BJ (cell line): ENCODE data around the gene RGL3. TPM values are rescaled to one million over a fixed set of nuclear protein-coding genes. Genes with fewer than 3 reads are reported as not detected.
"Not testable (repeated sequence)": the region's sequence is repeated elsewhere in the genome, so short reads cannot be mapped to it uniquely, and the experiment has no call there.

Experiments
- CTCF ChIA-PET: fragments of 350-600 bp; formaldehyde crosslinking; extraction: SDS; loops from one replicate; lab custom pipeline; 2021; ENCODE audit warnings: antibody characterized with exemption, inconsistent platforms; lab: Yijun Ruan, JAX
- POLR2A ChIA-PET: fragments of 300-600 bp; sonication (Branson Sonifier 250); formaldehyde crosslinking; extraction: SDS; loops from one replicate; lab custom pipeline; 2021; ENCODE audit warnings: antibody characterized with exemption; lab: Charles Lee
- DNase-seq: peaks from one replicate; pipeline ENCODE4 v3.0.0-alpha.2; 2011; ENCODE audit warnings: low read depth
- H3K27me3 ChIP-seq: 2 replicates; pipeline ENCODE4 v1.6.0; 2011; ENCODE audit warnings: low read length; ENCODE audit not compliant: control insufficient read depth, insufficient read depth
- H3K36me3 ChIP-seq: 2 replicates; pipeline ENCODE4 v1.5.1; 2011; ENCODE audit warnings: low read length; ENCODE audit not compliant: control insufficient read depth, insufficient read depth
- H3K4me3 ChIP-seq: 2 replicates; pipeline ENCODE4 v1.5.1; 2011; ENCODE audit warnings: low read depth, mild to moderate bottlenecking, control low read depth, low read length
- polyA plus RNA-seq: library from polyadenylated mRNA; depleted of rRNA; stranded (reverse); fragments of >200 nt; gene quantifications from 2 replicates; pipeline ENCODE4 v1.2.3, GENCODE V29; 2011
- TF ChIP-seq, protein P1 (sequence below): IDR thresholded peaks from 2 replicates; pipeline ENCODE4 v1.5.1; 2011; ENCODE audit warnings: low read depth, mild to moderate bottlenecking, control low read depth, inconsistent platforms, low read length, moderate library complexity; ENCODE audit not compliant: insufficient read depth

The RGL3 gene
- polyA plus RNA-seq, 1 experiment, result 2.3 TPM

DNA sequence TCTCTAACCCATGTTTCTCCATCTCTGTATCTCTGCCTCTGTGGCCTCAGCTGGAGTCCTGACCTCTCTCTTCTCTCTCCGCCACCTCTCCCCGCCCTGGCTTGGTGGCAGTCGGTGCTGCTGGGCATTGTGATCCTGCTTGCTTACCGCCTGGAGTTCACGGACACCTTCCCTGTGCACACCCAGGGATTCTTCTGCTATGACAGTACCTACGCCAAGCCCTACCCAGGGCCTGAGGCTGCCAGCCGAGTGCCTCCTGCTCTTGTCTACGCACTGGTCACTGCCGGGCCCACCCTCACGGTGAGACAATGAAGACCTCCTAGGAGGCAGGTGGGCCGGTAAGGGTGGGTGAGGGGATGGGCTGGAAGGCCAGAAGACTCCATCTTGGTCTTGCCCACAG lies 59.7 kb downstream of the RGL3 start:
- Histone ChIP-seq H3K36me3 (peaks cover 24% of the 10 kb centered on the region), H3K4me3 (no peak overlapping the region), H3K27me3 (no peaks in the 10 kb centered on the region)
- POLR2A ChIA-PET, result no interaction called here
- CTCF ChIA-PET, result no interaction called here
- TF ChIP-seq, protein P1, sequence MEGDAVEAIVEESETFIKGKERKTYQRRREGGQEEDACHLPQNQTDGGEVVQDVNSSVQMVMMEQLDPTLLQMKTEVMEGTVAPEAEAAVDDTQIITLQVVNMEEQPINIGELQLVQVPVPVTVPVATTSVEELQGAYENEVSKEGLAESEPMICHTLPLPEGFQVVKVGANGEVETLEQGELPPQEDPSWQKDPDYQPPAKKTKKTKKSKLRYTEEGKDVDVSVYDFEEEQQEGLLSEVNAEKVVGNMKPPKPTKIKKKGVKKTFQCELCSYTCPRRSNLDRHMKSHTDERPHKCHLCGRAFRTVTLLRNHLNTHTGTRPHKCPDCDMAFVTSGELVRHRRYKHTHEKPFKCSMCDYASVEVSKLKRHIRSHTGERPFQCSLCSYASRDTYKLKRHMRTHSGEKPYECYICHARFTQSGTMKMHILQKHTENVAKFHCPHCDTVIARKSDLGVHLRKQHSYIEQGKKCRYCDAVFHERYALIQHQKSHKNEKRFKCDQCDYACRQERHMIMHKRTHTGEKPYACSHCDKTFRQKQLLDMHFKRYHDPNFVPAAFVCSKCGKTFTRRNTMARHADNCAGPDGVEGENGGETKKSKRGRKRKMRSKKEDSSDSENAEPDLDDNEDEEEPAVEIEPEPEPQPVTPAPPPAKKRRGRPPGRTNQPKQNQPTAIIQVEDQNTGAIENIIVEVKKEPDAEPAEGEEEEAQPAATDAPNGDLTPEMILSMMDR, result no peak
- DNase-seq, result no peak

DNA sequence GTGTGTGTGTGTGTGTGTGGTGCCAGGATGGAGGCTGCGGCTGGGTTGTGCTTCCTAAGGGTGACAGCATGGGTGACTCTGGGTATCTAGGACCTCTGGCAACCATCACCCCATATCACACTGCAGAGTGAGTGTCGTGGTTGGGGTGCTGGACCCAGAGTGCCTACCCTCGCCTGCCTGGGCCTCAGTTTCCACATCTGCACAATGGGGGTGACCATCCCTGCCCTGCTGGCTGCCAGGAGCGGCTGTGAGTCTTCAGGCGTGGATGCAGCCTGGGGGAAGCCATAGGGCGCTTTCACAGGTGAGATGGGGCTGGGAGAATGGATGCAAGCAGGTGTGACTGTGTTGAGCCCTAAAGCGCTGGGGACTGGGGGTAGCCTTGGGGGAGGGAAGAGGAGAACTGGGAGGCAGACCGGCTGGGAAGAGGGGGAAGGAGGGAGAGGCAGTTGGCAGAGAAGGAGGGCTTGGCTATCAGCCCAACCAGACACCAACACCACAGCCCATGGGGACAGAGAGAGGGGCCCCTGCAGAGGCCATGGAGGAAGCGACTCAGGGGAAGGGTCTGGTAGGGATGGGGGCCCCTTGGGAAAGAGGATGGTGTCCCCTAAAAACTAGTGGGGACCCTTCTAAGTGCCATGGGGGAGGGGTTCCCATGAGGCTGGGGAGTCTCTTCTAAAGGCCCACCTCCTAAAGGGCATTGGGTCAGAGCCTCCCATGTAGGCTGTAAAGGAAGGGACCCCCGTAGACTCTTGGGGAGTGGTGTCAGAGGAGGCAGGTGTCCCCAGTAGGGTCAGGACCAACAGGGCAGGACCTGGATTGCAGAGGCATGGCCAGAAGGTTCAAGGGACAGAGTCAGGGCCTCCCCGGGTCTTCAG lies 62.2 kb downstream of the RGL3 start:
- POLR2A ChIA-PET, result no interaction called here
- no peaks in the 10 kb centered on the region for H3K27me3 ChIP-seq
- no peak for DNase-seq
- no peak overlapping the region for H3K4me3 ChIP-seq
- peaks cover 11% of the 10 kb centered on the region for H3K36me3 ChIP-seq
- TF ChIP-seq, protein P1, result no peak
- CTCF ChIA-PET, result no interaction called here

DNA sequence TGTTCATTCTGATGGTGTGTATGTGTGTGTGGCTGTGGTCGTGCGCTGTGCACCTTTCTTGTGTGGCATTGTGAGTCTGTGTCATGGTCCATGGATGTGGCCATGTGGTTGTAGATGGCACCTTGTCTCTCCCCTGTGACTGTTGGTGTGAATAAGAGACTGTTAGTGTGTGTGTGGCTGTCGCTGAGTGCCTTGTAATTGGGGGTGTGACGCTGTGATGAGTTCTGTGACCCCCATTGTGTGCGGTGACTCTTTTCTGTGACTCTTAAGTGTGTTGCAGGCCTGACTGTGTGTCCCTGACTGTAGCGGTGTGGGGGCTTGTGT lies 63.1 kb downstream of the RGL3 start:
- POLR2A ChIA-PET, result no interaction called here

DNA sequence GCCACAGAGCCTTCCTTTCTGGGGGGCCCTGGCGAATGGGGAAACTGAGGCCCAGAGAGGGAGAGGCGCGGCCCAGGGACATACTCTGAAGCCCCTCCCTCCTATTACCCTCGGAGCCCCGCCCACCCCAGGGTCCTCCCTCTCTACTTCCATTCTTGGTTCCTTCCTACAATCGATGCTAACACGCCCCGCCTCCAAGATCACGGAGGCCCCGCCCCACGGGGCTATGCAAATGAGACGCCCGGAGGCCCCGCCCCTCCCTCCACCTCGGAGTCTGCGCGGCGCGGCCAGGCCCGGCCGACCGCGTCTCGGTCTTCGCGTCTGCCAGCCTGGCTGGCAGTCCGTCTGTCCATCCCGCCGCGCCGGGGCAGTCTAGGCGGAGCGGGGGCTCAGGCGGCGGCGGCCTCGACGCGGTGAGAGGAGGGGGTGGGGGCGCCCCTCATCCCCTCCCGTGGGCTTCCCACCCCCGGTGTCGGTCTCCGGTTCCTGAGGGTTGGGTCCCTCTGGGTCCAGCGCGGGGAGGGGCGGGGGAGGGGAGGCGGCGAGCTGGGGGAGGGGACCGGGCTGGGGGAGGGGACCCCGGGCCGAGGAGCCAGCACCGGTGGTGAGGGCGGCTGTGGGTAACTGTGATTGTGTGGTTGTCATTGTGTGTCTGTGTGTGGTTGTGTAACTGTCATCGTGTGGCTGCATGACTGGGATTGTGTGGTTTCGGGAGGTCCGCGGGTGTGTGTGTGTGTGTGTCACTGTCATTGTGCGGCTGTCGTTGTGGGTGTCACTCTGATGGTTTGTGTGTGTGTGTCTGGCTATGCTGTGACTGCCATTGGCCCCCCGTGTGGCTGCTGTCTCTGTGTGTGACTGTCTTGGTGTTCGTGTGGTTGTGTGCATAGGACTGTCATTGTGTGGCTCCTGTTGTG lies 63.7 kb downstream of the RGL3 start, which contains the start of gene PLPPR2:
PLPPR2 (plus strand) TSS at position 273 of the 914 bp plus-strand sequence. CDS start 2,242 bp downstream, outside the sequence.
- POLR2A ChIA-PET, result no interaction called here
- CTCF ChIA-PET, result no interaction called here
- DNase-seq, result peak; percentile 47
- peaks cover 5% of the 10 kb centered on the region; the same call in 1 of the 2 replicates for H3K36me3 ChIP-seq
- TF ChIP-seq, protein P1, result no peak
- no peaks in the 10 kb centered on the region for H3K27me3 ChIP-seq
- H3K4me3 ChIP-seq, result peak within 1 kb of the TSS; percentile 62

More for the DNA sequence above, 63.1 kb downstream of the RGL3 start:
- peaks cover 5% of the 10 kb centered on the region; the same call in 1 of the 2 replicates for H3K36me3 ChIP-seq
- TF ChIP-seq, protein P1, result no peak
- H3K4me3 ChIP-seq, result peak overlapping the region; percentile 62
- no peak for DNase-seq
- H3K27me3 ChIP-seq, result no peaks in the 10 kb centered on the region
- CTCF ChIA-PET, result no interaction called here

DNA sequence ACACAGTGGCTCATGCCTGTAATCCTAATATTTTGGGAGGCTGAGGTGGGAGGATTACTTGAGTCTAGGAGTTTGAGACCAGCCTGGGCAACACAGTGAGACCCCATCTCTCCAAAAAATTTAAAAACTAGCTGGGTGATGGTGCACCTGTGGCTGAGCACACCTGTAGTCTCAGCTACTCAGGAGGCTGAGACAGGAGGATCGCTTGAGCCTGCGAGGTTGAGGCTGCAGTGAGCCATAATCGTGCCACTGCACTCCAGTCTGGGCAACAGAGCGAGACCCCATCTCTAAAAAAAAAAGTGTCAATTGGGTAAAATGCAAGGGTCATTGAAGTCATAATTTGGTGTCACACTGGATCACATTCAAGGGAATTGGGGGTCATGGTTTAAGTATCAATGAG lies 65.0 kb downstream of the RGL3 start:
- H3K27me3 ChIP-seq, H3K36me3 ChIP-seq, H3K4me3 ChIP-seq, POLR2A ChIA-PET, DNase-seq, CTCF ChIA-PET: not testable (repeated sequence)
